H9 (cell line): ENCODE data around the gene PCDH9. TPM values are rescaled to one million over a fixed set of nuclear protein-coding genes. Genes with fewer than 3 reads are reported as not detected.

Experiments used
- DNase-seq: peaks from one replicate; pipeline ENCODE4 v3.0.0-alpha.2; 2017
- H2AFZ ChIP-seq: one replicate; pipeline ENCODE4 v1.6.1; 2013; ENCODE audit warnings: mild to moderate bottlenecking, low read length, control low read depth, moderate library complexity
- H2AK5ac ChIP-seq: 2 replicates; pipeline ENCODE4 v1.6.1; 2013; ENCODE audit warnings: low read length, control low read depth, mixed read lengths; ENCODE audit not compliant: insufficient read length
- H2BK120ac ChIP-seq: one replicate; pipeline ENCODE4 v1.6.1; 2013; ENCODE audit warnings: low read depth, mild to moderate bottlenecking, low read length, control low read depth, inconsistent platforms; ENCODE audit not compliant: poor library complexity, severe bottlenecking
- H2BK12ac ChIP-seq: 2 replicates; pipeline ENCODE4 v1.6.1; 2013; ENCODE audit warnings: low read length, control low read depth, mixed read lengths, low read depth; ENCODE audit not compliant: insufficient read length
- H2BK15ac ChIP-seq: 2 replicates; pipeline ENCODE4 v1.6.1; 2013; ENCODE audit warnings: low read depth, low read length, control low read depth
- H2BK20ac ChIP-seq: one replicate; pipeline ENCODE4 v1.6.1; 2013; ENCODE audit warnings: low read depth, mild to moderate bottlenecking, low read length, control low read depth, inconsistent platforms; ENCODE audit not compliant: poor library complexity, severe bottlenecking
- H2BK5ac ChIP-seq: 2 replicates; pipeline ENCODE4 v1.6.1; 2013; ENCODE audit warnings: low read length, control low read depth, mixed read lengths; ENCODE audit not compliant: insufficient read length
- H3K14ac ChIP-seq: 2 replicates; pipeline ENCODE4 v1.6.1; 2013; ENCODE audit warnings: low read length, control low read depth; ENCODE audit not compliant: insufficient read depth
- H3K18ac ChIP-seq: 2 replicates; pipeline ENCODE4 v1.6.1; 2013; ENCODE audit warnings: low read depth, mild to moderate bottlenecking, mixed read lengths, low read length, control low read depth; ENCODE audit not compliant: insufficient read length
- H3K23ac ChIP-seq: 2 replicates; pipeline ENCODE4 v1.6.1; 2013; ENCODE audit warnings: low read length, control low read depth, mixed read lengths, low read depth; ENCODE audit not compliant: insufficient read length
- H3K23me2 ChIP-seq: 2 replicates; pipeline ENCODE4 v1.6.1; 2013; ENCODE audit warnings: low read depth, mild to moderate bottlenecking, mixed read lengths, low read length, control low read depth; ENCODE audit not compliant: insufficient read length, poor library complexity, severe bottlenecking
- H3K27ac ChIP-seq: 2 replicates; pipeline ENCODE4 v1.5.1; 2013; ENCODE audit warnings: low read length, control low read depth, mixed read lengths, low read depth; ENCODE audit not compliant: insufficient read length
- H3K27me3 ChIP-seq: 2 replicates; pipeline ENCODE4 v1.6.1; 2013; ENCODE audit warnings: low read length, control low read depth, inconsistent platforms; ENCODE audit not compliant: insufficient read depth
- H3K4ac ChIP-seq: 2 replicates; pipeline ENCODE4 v1.6.1; 2013; ENCODE audit warnings: low read depth, mild to moderate bottlenecking, control low read depth, inconsistent platforms, low read length, moderate library complexity
- H3K4me1 ChIP-seq: 2 replicates; pipeline ENCODE4 v1.6.1; 2013; ENCODE audit warnings: low read length, control low read depth, inconsistent platforms; ENCODE audit not compliant: insufficient read depth
- H3K4me2 ChIP-seq: 2 replicates; pipeline ENCODE4 v1.6.1; 2013; ENCODE audit warnings: low read length, control low read depth, mixed read lengths; ENCODE audit not compliant: insufficient read length, insufficient read depth
- H3K56ac ChIP-seq: 2 replicates; pipeline ENCODE4 v1.6.1; 2013; ENCODE audit warnings: low read depth, mild to moderate bottlenecking, mixed read lengths, low read length, control low read depth; ENCODE audit not compliant: insufficient read length
- H3K79me1 ChIP-seq: 2 replicates; pipeline ENCODE4 v1.6.1; 2013; ENCODE audit warnings: low read depth, mild to moderate bottlenecking, moderate library complexity, low read length, control low read depth, inconsistent platforms; ENCODE audit not compliant: insufficient read depth, poor library complexity, severe bottlenecking
- H3K79me2 ChIP-seq: 2 replicates; pipeline ENCODE4 v1.6.1; 2013; ENCODE audit warnings: low read length, control low read depth, inconsistent platforms; ENCODE audit not compliant: insufficient read depth
- H3K9ac ChIP-seq: 2 replicates; pipeline ENCODE4 v1.6.1; 2013; ENCODE audit warnings: low read length, control low read depth, mixed read lengths; ENCODE audit not compliant: insufficient read length; ENCODE audit errors: extremely low read depth
- H3K9me3 ChIP-seq: one replicate; pipeline ENCODE4 v1.6.1; 2013; ENCODE audit warnings: low read depth, low read length, inconsistent platforms; ENCODE audit not compliant: control insufficient read depth
- H3T11ph ChIP-seq: one replicate; pipeline ENCODE4 v1.6.1; 2013; ENCODE audit warnings: mild to moderate bottlenecking, low read length, control low read depth, inconsistent platforms
- H4K20me1 ChIP-seq: one replicate; pipeline ENCODE4 v1.6.1; 2013; ENCODE audit not compliant: control insufficient read depth, insufficient read length, insufficient read depth
- H4K5ac ChIP-seq: 2 replicates; pipeline ENCODE4 v1.6.1; 2013; ENCODE audit warnings: low read depth, mild to moderate bottlenecking, mixed read lengths, low read length, control low read depth; ENCODE audit not compliant: insufficient read length
- H4K8ac ChIP-seq: replicated peaks from 2 replicates; pipeline ENCODE4 v1.6.1; 2013; ENCODE audit warnings: low read length, control low read depth, mixed read lengths, low read depth; ENCODE audit not compliant: insufficient read length
- H4K91ac ChIP-seq: 2 replicates; pipeline ENCODE4 v1.6.1; 2013; ENCODE audit warnings: low read depth, mild to moderate bottlenecking, moderate library complexity, mixed read lengths, low read length, control low read depth; ENCODE audit not compliant: insufficient read length
- H3K27ac Mint-ChIP-seq, 3 experiments: 2 replicates in 2 of 3; 3 replicates in 1 of 3; pipeline ENCODE4 v1.8.0; 2020 to 2021; ENCODE audit warnings: mixed read lengths in 3 of 3, mild to moderate bottlenecking in 1 of 3, moderate library complexity in 1 of 3
- H3K27me3 Mint-ChIP-seq: 2 replicates; pipeline ENCODE4 v1.8.0; 2021; ENCODE audit warnings: low read depth, mild to moderate bottlenecking, moderate library complexity, mixed read lengths
- H3K36me3 Mint-ChIP-seq, 3 experiments: 2 replicates in 2 of 3; 3 replicates in 1 of 3; pipeline ENCODE4 v1.8.0; 2020 to 2021; ENCODE audit warnings: low read depth in 3 of 3, mixed read lengths in 3 of 3; ENCODE audit not compliant: insufficient read depth in 1 of 3
- H3K4me1 Mint-ChIP-seq, 2 experiments: 2 replicates each; pipeline ENCODE4 v1.8.0; 2020; ENCODE audit warnings: mixed read lengths in 2 of 2
- H3K4me3 Mint-ChIP-seq, 2 experiments: 2 replicates in 1 of 2; 3 replicates in 1 of 2; pipeline ENCODE4 v1.8.0; 2020 to 2021; ENCODE audit warnings: mild to moderate bottlenecking in 2 of 2, mixed read lengths in 2 of 2, moderate library complexity in 1 of 2
- H3K9me3 Mint-ChIP-seq, 2 experiments: 2 replicates in 1 of 2; 3 replicates in 1 of 2; pipeline ENCODE4 v1.8.0; 2020; ENCODE audit warnings: mild to moderate bottlenecking in 2 of 2, mixed read lengths in 2 of 2, moderate library complexity in 1 of 2
- CTCF ChIP-seq: fragments of 200-600 bp; sonication (generic); conservative IDR thresholded peaks from 3 replicates; pipeline ENCODE4 v1.8.0; 2021; ENCODE audit warnings: antibody characterized with exemption, mild to moderate bottlenecking
- WGBS: extraction: QIAGEN DNeasy Blood & Tissue Kit; methylation state at CpG from one replicate; pipeline ENCODE4 v1.1.7; 2013; ENCODE audit warnings: missing lambda C conversion rate, low lambda C conversion rate, mixed read lengths; ENCODE audit not compliant: insufficient read length; ENCODE audit errors: extremely low coverage; 5-methylcytosine and 5-hydroxymethylcytosine counted together
- total RNA-seq: library from RNA; stranded (reverse); gene quantifications from 2 replicates; pipeline ENCODE4 v1.2.1, GENCODE V29; 2021

Gene PCDH9
- total RNA-seq, 1 experiment from 2014 or later, result 0.11 TPM

GRCh38 chr13:67096418-67096817 is 133.7 kb downstream of the PCDH9 start:
- Histone ChIP-seq H3K79me1 (no peaks in the 10 kb centered on the region), H2BK5ac (no peak overlapping the region), H3K27me3 (no peaks in the 10 kb centered on the region), H3K18ac (no peak overlapping the region), H4K20me1 (no peaks in the 10 kb centered on the region), H3K9me3 (no peaks in the 10 kb centered on the region), H2AK5ac (no peak overlapping the region), H3K14ac (no peak overlapping the region), H3K27ac (no peak overlapping the region), H3K4me1 (no peaks in the 10 kb centered on the region), H3K23ac (no peak overlapping the region), H3K9ac (no peak overlapping the region), H2BK20ac (no peak overlapping the region), H2BK15ac (no peak overlapping the region), H4K5ac (no peak overlapping the region), H4K91ac (no peak overlapping the region), H3K56ac (no peak overlapping the region), H3K4ac (no peak overlapping the region), H3K23me2 (no peaks in the 10 kb centered on the region), H2BK12ac (no peak overlapping the region), H3K4me2 (no peak overlapping the region), H2AFZ (no peak overlapping the region), H3T11ph (no peak overlapping the region), H4K8ac (no peak overlapping the region), H3K79me2 (no peaks in the 10 kb centered on the region), H2BK120ac (no peak overlapping the region)
- no CpG with 5 or more reads among the region's 2 CpGs for WGBS
- Mint-ChIP-seq H3K9me3 (no peaks in the 10 kb centered on the region), H3K4me3 (no peak overlapping the region), H3K27ac (no peak overlapping the region), H3K36me3 (no peaks in the 10 kb centered on the region), H3K27me3 (no peaks in the 10 kb centered on the region), H3K4me1 (peaks cover 0 to 4% of the 10 kb centered on the region in 2 experiments; a peak in 2 of 4 replicates)
- no peak for DNase-seq
- TF ChIP-seq CTCF, result no peak
